HG02981 (cell line): ENCODE measurements around the gene IRGQ.

Experiments
- ATAC-seq: cut with Tn5 transposase; IDR thresholded peaks from one replicate; pipeline ENCODE4 v1.9.1; 2021; ENCODE audit warnings: mild to moderate bottlenecking, moderate library complexity; ENCODE audit not compliant: unreplicated experiment

The IRGQ gene

DNA sequence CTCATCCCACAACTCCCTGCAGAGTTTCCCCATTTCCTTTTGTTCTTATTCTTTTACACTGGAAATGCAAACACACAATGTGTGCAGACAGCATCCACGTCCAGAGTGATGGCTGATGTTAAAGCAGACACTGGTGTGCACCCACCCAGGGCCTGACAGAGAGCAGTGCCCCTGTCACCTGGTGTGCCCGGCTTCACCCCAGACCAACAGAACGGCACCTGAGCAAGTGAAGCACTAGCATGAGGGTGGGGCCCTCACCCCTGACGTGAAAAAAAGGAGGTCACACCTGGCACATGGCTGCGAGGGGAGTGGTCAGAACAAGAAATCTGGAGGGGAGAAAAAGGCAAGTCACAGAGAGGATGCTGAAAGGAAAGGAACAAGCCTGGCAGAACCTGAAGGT is 50.7 kb downstream of the IRGQ start:
- no peak for ATAC-seq

GRCh38 chr19:43544077-43544476 is 51.9 kb downstream of the IRGQ start:
- no peak for ATAC-seq

- ATAC-seq = no peak
These were observed 53.8 kb downstream of the IRGQ start for GRCh38 chr19:43541920-43542650.

DNA sequence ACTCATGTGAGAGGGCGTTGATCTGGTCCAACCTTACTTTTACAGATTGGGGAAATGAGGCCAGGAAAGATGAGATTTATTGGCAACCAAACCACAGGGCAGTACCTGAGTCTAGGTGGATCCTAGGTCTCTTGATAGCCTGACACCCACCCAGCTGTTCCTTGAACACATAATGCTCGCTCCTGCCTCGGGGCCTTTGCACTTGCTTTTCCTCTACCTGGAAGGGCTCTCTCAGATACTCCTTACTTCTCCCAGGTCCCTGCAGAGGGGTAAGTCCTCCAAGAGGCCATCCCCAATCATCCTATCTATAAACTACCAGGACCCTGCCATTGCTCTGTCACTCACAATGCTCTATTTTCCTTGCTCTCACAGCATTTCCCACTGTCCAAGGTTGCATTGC is 55.6 kb downstream of the IRGQ start:
- ATAC-seq = no peak

DNA sequence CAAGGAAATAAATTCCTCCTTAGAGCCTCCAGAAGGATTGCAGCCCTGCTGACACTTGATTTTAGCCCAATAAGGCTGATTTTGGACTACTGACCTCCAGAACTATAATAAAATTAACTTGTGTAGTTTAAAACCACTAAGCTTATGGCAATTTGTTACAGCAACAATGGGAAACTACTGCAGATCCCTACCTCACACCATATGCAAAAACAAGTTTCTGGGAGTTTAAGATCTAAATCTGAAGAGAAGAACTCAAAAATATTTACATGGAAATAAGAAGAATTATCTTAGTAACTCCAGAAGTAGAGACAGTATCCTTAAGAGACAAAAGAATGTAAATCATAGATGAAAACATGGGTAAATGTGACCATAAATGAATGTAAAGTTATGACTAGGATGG is 57.0 kb downstream of the IRGQ start:
- ATAC-seq = no peak

DNA sequence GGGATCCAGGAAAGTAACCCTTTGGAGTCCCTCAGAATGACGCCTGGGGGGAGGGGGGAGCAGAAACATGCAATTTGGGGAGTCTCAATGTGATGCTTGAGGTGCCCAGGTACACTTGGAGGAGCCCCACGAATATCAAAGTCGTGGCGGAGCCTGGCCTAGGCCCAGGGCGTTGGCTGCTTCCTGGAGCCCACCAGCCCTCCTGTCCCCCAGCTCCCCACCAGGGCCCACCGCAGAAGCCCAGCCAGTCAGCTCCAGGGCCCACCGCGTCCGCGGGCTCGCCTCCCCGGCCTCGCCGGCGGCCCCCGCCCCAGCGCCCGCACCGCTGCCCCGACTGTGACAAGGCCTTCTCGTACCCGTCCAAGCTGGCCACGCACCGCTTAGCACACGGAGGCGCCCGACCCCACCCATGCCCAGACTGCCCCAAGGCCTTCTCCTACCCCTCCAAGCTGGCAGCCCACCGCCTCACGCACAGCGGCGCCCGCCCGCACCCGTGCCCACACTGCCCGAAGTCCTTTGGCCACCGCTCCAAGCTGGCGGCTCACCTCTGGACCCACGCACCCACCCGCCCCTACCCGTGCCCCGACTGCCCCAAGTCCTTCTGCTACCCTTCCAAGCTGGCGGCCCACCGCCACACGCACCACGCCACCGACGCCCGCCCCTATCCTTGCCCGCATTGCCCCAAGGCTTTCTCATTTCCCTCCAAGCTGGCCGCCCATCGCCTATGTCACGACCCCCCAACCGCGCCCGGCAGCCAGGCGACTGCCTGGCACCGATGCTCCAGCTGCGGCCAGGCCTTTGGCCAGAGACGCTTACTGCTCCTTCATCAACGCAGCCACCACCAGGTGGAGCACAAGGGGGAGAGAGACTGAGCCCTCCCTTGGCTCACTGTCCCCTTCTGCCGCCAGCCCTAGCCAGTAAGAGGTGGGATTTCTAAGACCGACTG is 60.8 kb downstream of the IRGQ start:
- ATAC-seq = no peak
